Measurements from ENCODE around the gene TMEM18.
"Not testable (repeated sequence)": the region's sequence is repeated elsewhere in the genome, so short reads cannot be mapped to it uniquely, and the experiment has no call there.

Gene TMEM18

GRCh38 chr2:715854-716560, 38.8 kb upstream of the TMEM18 start:
- Histone ChIP-seq H3K27me3 (no peaks in the 10 kb centered on the region; a peak in 1 of 22 replicates), H3K9me3 (replicated peaks in 1 of 11) (no peaks in the 10 kb centered on the region), H3K4me3 (no peak overlapping the region), H4K20me1 (0 out of 22 replicates have a peak, but pooled peaks cover 0 to 6% (median 0%) of the 10 kb centered on the region in 11 experiments), H3K4me1 (peaks cover 3 to 36% (median 28%) of the 10 kb centered on the region in 10 experiments; a peak in 17 of 20 replicates), H3K36me3 (no peaks in the 10 kb centered on the region), H3K27ac (no peak overlapping the region), H3K9ac (no peak overlapping the region), H3K4me2 (no peak overlapping the region)
- no peak for TF ChIP-seq Cebpa-rat (IDR thresholded peaks at IDR 0.05)

- Histone ChIP-seq H3K4me3 (no peak overlapping the region), H3K27ac (peak overlapping the region in 1 of 11 experiments; percentile 16; a peak in 1 of 22 replicates), H3K9me3 (replicated peaks in 1 of 11) (no peaks in the 10 kb centered on the region), H3K36me3 (no peaks in the 10 kb centered on the region), H3K4me1 (peaks cover 3 to 35% (median 28%) of the 10 kb centered on the region in 10 experiments; a peak in 17 of 20 replicates), H3K9ac (no peak overlapping the region), H3K27me3 (no peaks in the 10 kb centered on the region; a peak in 1 of 22 replicates), H3K4me2 (peak overlapping the region in 9 of 11 experiments; percentile 51 to 81 (median 76); a peak in 16 of 22 replicates), H4K20me1 (0 out of 22 replicates have a peak, but pooled peaks cover 0 to 6% (median 0%) of the 10 kb centered on the region in 11 experiments)
- no peak for TF ChIP-seq Cebpa-rat (IDR thresholded peaks at IDR 0.05)
Observed at GRCh38 chr2:715038-715437, 37.8 kb upstream of the TMEM18 start.

DNA sequence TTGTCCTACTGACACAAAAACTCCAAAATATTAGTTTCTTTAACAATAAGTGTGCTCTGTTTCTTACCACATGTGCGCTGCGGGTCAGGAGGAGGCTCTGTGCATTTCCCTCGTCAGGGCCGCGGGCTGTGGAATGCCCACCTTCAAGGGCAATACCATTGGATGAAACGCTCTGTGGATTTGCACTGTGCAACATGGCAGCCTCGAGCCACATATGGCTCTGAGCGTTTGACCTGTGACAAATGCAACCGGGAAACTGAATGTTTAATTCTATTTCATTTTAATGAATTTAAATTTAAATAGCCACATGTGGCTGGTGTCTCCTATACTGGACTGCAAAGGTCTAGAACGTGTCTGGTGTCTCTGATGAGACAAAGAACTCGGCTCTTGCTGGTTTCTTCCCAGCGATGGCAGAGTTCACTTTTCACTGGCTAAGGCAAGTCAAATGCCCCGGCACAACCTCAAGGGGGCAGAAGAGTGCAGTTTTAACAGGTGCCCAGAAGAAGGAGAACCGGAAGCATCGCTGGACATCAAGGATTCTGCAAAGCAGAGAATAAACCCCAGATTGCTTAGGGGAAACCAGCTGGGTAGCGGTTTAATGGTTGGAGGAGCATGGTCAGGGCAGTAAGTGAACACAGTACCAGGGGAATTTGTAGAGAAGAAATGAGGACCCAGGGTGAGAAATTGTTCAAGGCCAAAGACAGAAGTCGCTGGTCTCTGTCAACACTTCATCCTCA, 37.0 kb upstream of the TMEM18 start:
- no peaks in the 10 kb centered on the region for H3K9me3 ChIP-seq (replicated peaks in 1 of 11)
- 0 out of 22 replicates have a peak overlapping the region, but pooled peaks of 1 of the 11 experiments have one; percentile 22 for H3K9ac ChIP-seq
- peak overlapping the region; percentile 44 to 81 (median 75) for H3K4me2 ChIP-seq
- H3K4me3 ChIP-seq, result no peak overlapping the region
- 0 out of 22 replicates have a peak, but pooled peaks cover 0 to 6% (median 0%) of the 10 kb centered on the region in 11 experiments for H4K20me1 ChIP-seq
- H3K27me3 ChIP-seq, result no peaks in the 10 kb centered on the region; a peak in 1 of 22 replicates
- no peaks in the 10 kb centered on the region for H3K36me3 ChIP-seq
- TF ChIP-seq Cebpa-rat (IDR thresholded peaks at IDR 0.05), result no peak
- peak overlapping the region in 1 of 11 experiments; percentile 7; a peak in 1 of 22 replicates for H3K27ac ChIP-seq
- H3K4me1 ChIP-seq, result peaks cover 3 to 28% (median 23%) of the 10 kb centered on the region in 10 experiments; a peak in 17 of 20 replicates

DNA sequence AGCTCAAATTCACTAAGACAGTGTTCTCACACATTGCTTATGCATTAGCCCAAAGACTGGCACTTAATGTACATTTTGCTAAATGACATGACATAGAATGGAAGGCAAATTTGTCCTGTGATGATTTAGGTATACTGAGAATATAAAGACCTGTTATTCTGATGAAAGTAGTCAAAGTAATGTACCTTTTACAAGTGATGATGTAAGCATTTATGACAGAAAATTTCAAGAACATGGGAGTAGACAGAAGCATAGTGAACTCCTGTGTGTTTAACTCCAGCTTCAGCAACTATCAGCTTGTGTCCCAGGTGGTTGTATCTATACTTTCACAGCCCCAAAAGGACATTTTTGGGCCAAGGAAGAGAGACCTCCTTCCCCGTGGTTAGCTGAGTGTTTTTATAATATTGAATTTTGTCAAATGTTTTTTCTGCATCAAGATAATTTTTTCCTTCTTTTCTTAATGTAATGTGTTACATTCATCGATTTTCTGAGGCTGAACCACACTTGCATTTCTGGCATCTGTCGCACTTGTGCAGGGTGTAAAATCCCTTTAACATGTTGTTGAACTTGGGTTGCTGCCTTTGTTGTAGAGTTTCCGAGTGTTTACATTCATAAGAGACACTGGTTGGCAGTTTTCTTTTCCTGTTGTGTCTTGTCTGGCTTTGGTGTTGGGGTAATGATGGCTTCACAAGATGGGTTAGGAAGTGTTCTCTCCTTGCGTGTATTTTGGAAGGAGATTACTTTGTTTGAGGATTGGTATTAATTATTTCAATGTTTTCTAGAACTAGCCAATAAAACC, 33.9 kb upstream of the TMEM18 start:
- Histone ChIP-seq H3K4me1 (peaks cover 3 to 28% (median 23%) of the 10 kb centered on the region in 10 experiments; a peak in 17 of 20 replicates), H3K27ac (no peak overlapping the region), H3K9me3 (replicated peaks in 1 of 11) (no peaks in the 10 kb centered on the region), H3K4me3 (no peak overlapping the region), H4K20me1 (0 out of 22 replicates have a peak, but pooled peaks cover 0 to 6% (median 0%) of the 10 kb centered on the region in 11 experiments), H3K27me3 (no peaks in the 10 kb centered on the region), H3K4me2 (no peak overlapping the region), H3K9ac (no peak overlapping the region), H3K36me3 (no peaks in the 10 kb centered on the region)
- no peak for TF ChIP-seq Cebpa-rat (IDR thresholded peaks at IDR 0.05)

GRCh38 chr2:709138-709765, 32.0 kb upstream of the TMEM18 start:
- no peak overlapping the region for H3K4me3 ChIP-seq
- no peaks in the 10 kb centered on the region for H3K36me3 ChIP-seq
- H3K4me2 ChIP-seq, result no peak overlapping the region
- no peak overlapping the region for H3K27ac ChIP-seq
- no peak for TF ChIP-seq Cebpa-rat (IDR thresholded peaks at IDR 0.05)
- H4K20me1 ChIP-seq, result no peaks in the 10 kb centered on the region
- no peak overlapping the region for H3K9ac ChIP-seq
- peaks cover 0 to 14% (median 10%) of the 10 kb centered on the region in 10 experiments; a peak in 16 of 20 replicates for H3K4me1 ChIP-seq
- peaks cover 1 to 11% (median 7%) of the 10 kb centered on the region in 11 experiments; a peak in 13 of 22 replicates for H3K9me3 ChIP-seq (replicated peaks in 1 of 11)
- no peaks in the 10 kb centered on the region for H3K27me3 ChIP-seq

DNA sequence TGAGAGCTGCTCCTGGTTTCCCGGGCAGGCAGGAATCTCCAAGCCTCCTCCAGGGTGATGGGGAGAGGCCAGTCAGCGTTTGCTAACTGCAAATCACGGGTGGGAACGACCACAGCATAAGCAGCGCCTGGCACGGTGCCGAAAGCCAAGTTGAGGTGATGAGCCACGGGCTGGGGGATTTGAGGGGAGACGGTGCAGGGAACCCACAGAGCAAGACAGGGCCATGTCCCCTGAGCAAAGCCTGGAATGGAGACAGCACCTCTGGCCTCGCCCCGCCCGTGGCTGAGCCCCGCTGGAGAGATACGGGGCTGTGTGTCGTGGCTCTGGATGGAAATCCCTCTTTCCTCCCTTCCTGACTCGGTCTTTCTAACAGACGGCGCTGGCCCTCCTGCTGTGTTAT, 31.5 kb upstream of the TMEM18 start:
- H3K4me3 ChIP-seq, result no peak overlapping the region
- no peaks in the 10 kb centered on the region for H4K20me1 ChIP-seq
- H3K27ac ChIP-seq, result no peak overlapping the region
- H3K4me2 ChIP-seq, result no peak overlapping the region
- H3K36me3 ChIP-seq, result no peaks in the 10 kb centered on the region
- peaks cover 0 to 8% (median 4%) of the 10 kb centered on the region in 10 experiments; a peak in 15 of 20 replicates for H3K4me1 ChIP-seq
- H3K27me3 ChIP-seq, result no peaks in the 10 kb centered on the region
- no peak overlapping the region for H3K9ac ChIP-seq
- no peak for TF ChIP-seq Cebpa-rat (IDR thresholded peaks at IDR 0.05)
- H3K9me3 ChIP-seq (replicated peaks in 1 of 11), result peaks cover 4 to 16% (median 11%) of the 10 kb centered on the region in 11 experiments; a peak in 13 of 22 replicates

DNA sequence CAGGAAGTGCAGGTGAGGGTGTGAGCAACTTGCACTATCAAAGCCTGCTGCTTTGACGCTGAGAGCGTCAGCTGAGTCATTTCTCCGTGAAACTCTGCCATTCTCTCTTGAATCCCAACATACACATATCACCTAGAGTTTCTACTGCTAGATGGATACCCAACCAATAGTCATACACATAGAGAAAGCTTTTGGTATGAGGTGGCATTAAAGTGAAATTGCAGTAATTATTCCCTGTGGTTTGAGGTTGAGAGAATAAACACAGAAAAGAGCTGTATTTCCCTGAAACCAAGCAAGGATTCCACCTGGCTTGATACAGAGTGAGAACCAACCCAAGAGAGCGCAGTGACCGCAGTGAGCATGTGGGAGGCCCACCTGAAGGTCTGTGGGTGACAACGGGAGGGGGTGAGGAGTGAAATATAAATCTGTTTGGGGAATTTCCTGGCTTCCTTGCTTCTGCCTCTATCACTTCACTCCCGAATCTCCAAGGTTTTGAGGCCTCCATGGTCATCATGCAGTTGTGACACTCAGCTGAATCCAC, 28.8 kb upstream of the TMEM18 start:
- Histone ChIP-seq H3K9ac (no peak overlapping the region), H3K27ac (no peak overlapping the region), H4K20me1 (no peaks in the 10 kb centered on the region), H3K4me1 (peaks cover 0 to 9% (median 0%) of the 10 kb centered on the region in 10 experiments; a peak in 3 of 20 replicates), H3K9me3 (replicated peaks in 1 of 11) (peaks cover 4 to 16% (median 11%) of the 10 kb centered on the region in 11 experiments; a peak in 13 of 22 replicates), H3K36me3 (no peaks in the 10 kb centered on the region), H3K4me2 (no peak overlapping the region), H3K27me3 (no peaks in the 10 kb centered on the region), H3K4me3 (no peak overlapping the region)
- TF ChIP-seq Cebpa-rat (IDR thresholded peaks at IDR 0.05), result no peak

DNA sequence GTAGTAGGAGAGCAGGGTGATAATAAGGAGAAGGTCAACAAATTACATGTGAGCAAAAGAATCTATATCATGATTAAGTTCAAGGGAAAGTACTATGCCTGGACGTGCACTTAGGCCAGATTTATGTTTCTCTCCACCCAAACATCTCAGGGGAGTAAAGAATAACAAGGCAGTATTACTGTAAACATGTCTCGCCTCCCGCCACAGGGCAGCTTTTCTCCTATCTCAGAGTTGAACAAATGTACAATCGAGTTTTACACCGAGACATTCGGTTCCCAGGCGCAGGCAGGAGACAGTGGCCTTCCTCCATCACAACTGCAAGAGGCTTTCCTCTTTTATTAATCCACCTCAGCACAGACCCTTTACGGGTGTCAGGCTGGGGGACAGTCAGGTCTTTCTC, 25.6 kb upstream of the TMEM18 start:
- H3K9me3 ChIP-seq (replicated peaks in 1 of 11), result peaks cover 19 to 30% (median 24%) of the 10 kb centered on the region in 11 experiments; a peak in 20 of 22 replicates
- not testable (repeated sequence) for H3K4me1 ChIP-seq, H3K36me3 ChIP-seq, H3K4me2 ChIP-seq, H3K27ac ChIP-seq, H3K27me3 ChIP-seq, H3K9ac ChIP-seq, H4K20me1 ChIP-seq, H3K4me3 ChIP-seq
